ENCODE data around the gene EIF4EBP3.
"Not testable (repeated sequence)": the region's sequence is repeated elsewhere in the genome, so short reads cannot be mapped to it uniquely, and the experiment has no call there.

Gene EIF4EBP3

GRCh38 chr5:140579188-140579747 is 31.8 kb downstream of the EIF4EBP3 start:
- not testable (repeated sequence) for DNase-seq

GRCh38 chr5:140587495-140587894 is 40.0 kb downstream of the EIF4EBP3 start:
- no peak for DNase-seq

GRCh38 chr5:140588311-140589070 is 41.0 kb downstream of the EIF4EBP3 start:
- no peak for DNase-seq

- no peak for DNase-seq
Measured at GRCh38 chr5:140590861-140591260, 43.4 kb downstream of the EIF4EBP3 start.

- DNase-seq, result no peak
Measured at GRCh38 chr5:140591747-140592372, 44.4 kb downstream of the EIF4EBP3 start.

GRCh38 chr5:140593070-140593469 is 45.6 kb downstream of the EIF4EBP3 start:
- not testable (repeated sequence) for DNase-seq

- no peak for DNase-seq
Measured at GRCh38 chr5:140594169-140594568, 46.7 kb downstream of the EIF4EBP3 start.

- no peak for DNase-seq
Measured at GRCh38 chr5:140595538-140596300, 48.3 kb downstream of the EIF4EBP3 start.

GRCh38 chr5:140596321-140596741 is 48.9 kb downstream of the EIF4EBP3 start:
- no peak for DNase-seq

GRCh38 chr5:140598836-140599235 is 51.4 kb downstream of the EIF4EBP3 start:
- DNase-seq, result no peak

All from activated effector memory CD4-positive, alpha-beta T cell treated with Interleukin-2 at 50 U/mL for 16 hours (primary cell).